T-cell (primary cell): ENCODE results near the gene IL1A. TPM values are rescaled to one million over a fixed set of nuclear protein-coding genes. Genes with fewer than 3 reads are reported as not detected.

Experiments used
- ATAC-seq, 4 experiments: fragments of 200-7000 bp in 3 of 4; fragments of 150-1000 bp in 1 of 4; cut with Tn5 transposase; replicated peaks in 1 of 4; 1 replicate in 3 of 4; 2 replicates in 1 of 4; pipeline ENCODE4 v1.10.0; 2021; ENCODE audit warnings: moderate library complexity in 3 of 4, mild to moderate bottlenecking in 2 of 4, moderate number of reproducible peaks in 1 of 4
- CTCF ChIA-PET, 2 donors: fragments of 300-600 bp; sonication (Branson Sonifier 250); formaldehyde crosslinking; loops; one replicate each; lab custom pipeline; 2022; ENCODE audit warnings: antibody characterized with exemption in 2 of 2; lab: Charles Lee
- POLR2A ChIA-PET, 2 donors: fragments of 300-600 bp; sonication (Branson Sonifier 250); formaldehyde crosslinking; loops; one replicate each; lab custom pipeline; 2022; ENCODE audit warnings: antibody characterized with exemption in 2 of 2; lab: Charles Lee
- DNase-seq, 35 experiments: peaks; one replicate each; pipeline versions ENCODE4 v3.0.0 to v3.0.0-alpha.2; 2013 to 2023
- H3K27ac ChIP-seq: one replicate; pipeline ENCODE4 v1.5.1; 2013; ENCODE audit warnings: low read length
- H3K27me3 ChIP-seq, 2 experiments: replicated peaks in 1 of 2; 1 replicate in 1 of 2; 2 replicates in 1 of 2; pipeline versions ENCODE4 v1.6.1 to v1.7.0; 2013; ENCODE audit warnings: low read length in 1 of 2, mixed read lengths in 1 of 2; ENCODE audit not compliant: control insufficient read depth in 2 of 2, insufficient read depth in 2 of 2; ENCODE audit errors: extremely low read depth in 1 of 2
- H3K36me3 ChIP-seq, 2 donors: 1 replicate in 1 of 2; 2 replicates in 1 of 2; pipeline versions ENCODE4 v1.6.1 to v1.7.0; 2013; ENCODE audit warnings: low read length in 1 of 2; ENCODE audit not compliant: control insufficient read depth in 2 of 2, insufficient read depth in 1 of 2; ENCODE audit errors: extremely low read depth in 1 of 2
- H3K4me1 ChIP-seq, 2 experiments: 1 replicate in 1 of 2; 2 replicates in 1 of 2; pipeline versions ENCODE4 v1.6.1 to v1.7.0; 2013; ENCODE audit warnings: low read length in 2 of 2, mixed read lengths in 1 of 2; ENCODE audit not compliant: insufficient read depth in 2 of 2, control insufficient read depth in 1 of 2; ENCODE audit errors: extremely low read depth in 1 of 2
- H3K4me3 ChIP-seq, 2 donors: 1 replicate in 1 of 2; 2 replicates in 1 of 2; pipeline versions ENCODE4 v1.5.1 to v1.7.0; 2013; ENCODE audit warnings: mild to moderate bottlenecking in 2 of 2, low read length in 1 of 2, moderate library complexity in 1 of 2; ENCODE audit not compliant: control insufficient read depth in 1 of 2; ENCODE audit errors: extremely low read depth in 1 of 2
- H3K9me3 ChIP-seq: 2 replicates; pipeline ENCODE4 v1.7.0; 2013
- H3K27ac Mint-ChIP-seq, 2 donors: one replicate each; pipeline ENCODE4 v1.8.0; 2020 to 2021; ENCODE audit warnings: mild to moderate bottlenecking in 2 of 2, mixed read lengths in 2 of 2
- H3K27me3 Mint-ChIP-seq, 2 donors: one replicate each; pipeline ENCODE4 v1.8.0; 2021 to 2022; ENCODE audit warnings: mixed read lengths in 2 of 2
- H3K36me3 Mint-ChIP-seq: one replicate; pipeline ENCODE4 v1.8.0; 2021; ENCODE audit warnings: mixed read lengths
- H3K4me1 Mint-ChIP-seq, 3 donors: one replicate each; pipeline ENCODE4 v1.8.0; 2020 to 2022; ENCODE audit warnings: mixed read lengths in 3 of 3, mild to moderate bottlenecking in 1 of 3
- H3K4me3 Mint-ChIP-seq, 3 donors: one replicate each; pipeline ENCODE4 v1.8.0; 2020 to 2022; ENCODE audit warnings: mild to moderate bottlenecking in 3 of 3, mixed read lengths in 3 of 3, moderate library complexity in 3 of 3
- H3K9me3 Mint-ChIP-seq, 3 donors: one replicate each; pipeline ENCODE4 v1.8.0; 2020 to 2022; ENCODE audit warnings: mixed read lengths in 3 of 3
- WGBS: methylation state at CpG from one replicate; pipeline ENCODE4 v1.1.5; 2013; ENCODE audit warnings: missing lambda C conversion rate; ENCODE audit not compliant: insufficient coverage; 5-methylcytosine and 5-hydroxymethylcytosine counted together
- total RNA-seq, 35 experiments: library from RNA in 6 of 35; stranded (reverse) in 6 of 35; fragments of 120-200 nt in 1 of 35; gene quantifications; one replicate each; pipeline versions ENCODE4 v1.2.1 to v1.2.4 and lab custom pipeline; 2013 to 2026

IL1A gene
- total RNA-seq, 5 donors from 2014 or later (not counting 1 experiment from before 2014, with no cell fraction given), result 0.12 TPM; not detected in 4

- no CpG with 5 or more reads among the region's 1 CpG for WGBS
- Histone ChIP-seq H3K4me1 (no peaks in the 10 kb centered on the region), H3K9me3 (no peaks in the 10 kb centered on the region), H3K4me3 (no peak overlapping the region), H3K27ac (no peak overlapping the region), H3K27me3 (no peaks in the 10 kb centered on the region), H3K36me3 (no peaks in the 10 kb centered on the region)
- H3K27ac Mint-ChIP-seq, result no peak overlapping the region
- ChIA-PET CTCF (no interaction called here), POLR2A (no interaction called here)
- no peaks in the 10 kb centered on the region for H3K9me3 Mint-ChIP-seq
- DNase-seq, result no peak
- peaks cover 3 to 8% (median 6%) of the 10 kb centered on the region in 3 donors for H3K4me1 Mint-ChIP-seq
- H3K27me3 Mint-ChIP-seq, result peaks cover 2 to 14% of the 10 kb centered on the region in 2 donors
- H3K4me3 Mint-ChIP-seq, result no peak overlapping the region
- no peak for ATAC-seq
- no peaks in the 10 kb centered on the region for H3K36me3 Mint-ChIP-seq
Measured at GRCh38 chr2:112789186-112789585, 4.9 kb upstream of the IL1A start.

GRCh38 chr2:112788653-112789052, 4.4 kb upstream of the IL1A start:
- ChIA-PET POLR2A (no interaction called here), CTCF (no interaction called here)
- no peaks in the 10 kb centered on the region for H3K36me3 ChIP-seq
- no peaks in the 10 kb centered on the region for H3K4me1 ChIP-seq
- no peaks in the 10 kb centered on the region for H3K9me3 ChIP-seq
- Mint-ChIP-seq H3K36me3 (no peaks in the 10 kb centered on the region), H3K27ac (no peak overlapping the region), H3K9me3 (no peaks in the 10 kb centered on the region), H3K4me3 (no peak overlapping the region), H3K27me3 (peaks cover 4 to 19% of the 10 kb centered on the region in 2 donors), H3K4me1 (peaks cover 0 to 8% (median 5%) of the 10 kb centered on the region in 3 donors)
- H3K4me3 ChIP-seq, result no peak overlapping the region
- no peaks in the 10 kb centered on the region for H3K27me3 ChIP-seq
- 94% methylated on average over 2 of the region's 3 CpGs for WGBS
- no peak for DNase-seq
- no peak for ATAC-seq
- no peak overlapping the region for H3K27ac ChIP-seq

GRCh38 chr2:112787729-112788393, 3.6 kb upstream of the IL1A start:
- Histone ChIP-seq H3K36me3 (no peaks in the 10 kb centered on the region), H3K4me3 (no peak overlapping the region), H3K4me1 (no peaks in the 10 kb centered on the region), H3K27me3 (no peaks in the 10 kb centered on the region), H3K27ac (no peak overlapping the region), H3K9me3 (no peaks in the 10 kb centered on the region)
- DNase-seq (no peak), ATAC-seq (no peak)
- ChIA-PET CTCF (interaction anchor here in 1 of 2 donors (0.6 kb wide), 1 partner anchor 39 kb away, joined by 4 read pairs; no protein-coding TSS in a partner anchor), POLR2A (no interaction called here)
- H3K4me1 Mint-ChIP-seq, result peaks cover 0 to 8% (median 0%) of the 10 kb centered on the region in 3 donors
- WGBS, result no CpG with 5 or more reads among the region's 4 CpGs
- no peaks in the 10 kb centered on the region for H3K9me3 Mint-ChIP-seq
- H3K36me3 Mint-ChIP-seq, result no peaks in the 10 kb centered on the region
- peaks cover 6 to 22% of the 10 kb centered on the region in 2 donors for H3K27me3 Mint-ChIP-seq
- no peak overlapping the region for H3K27ac Mint-ChIP-seq
- no peak overlapping the region for H3K4me3 Mint-ChIP-seq

- Mint-ChIP-seq H3K9me3 (no peaks in the 10 kb centered on the region), H3K36me3 (no peaks in the 10 kb centered on the region), H3K4me3 (no peak overlapping the region), H3K27ac (no peak overlapping the region), H3K27me3 (peaks cover 6 to 22% of the 10 kb centered on the region in 2 donors), H3K4me1 (peaks cover 0 to 8% (median 0%) of the 10 kb centered on the region in 3 donors)
- DNase-seq, result no peak
- H3K4me1 ChIP-seq, result no peaks in the 10 kb centered on the region
- ChIA-PET CTCF (interaction anchor here in 1 of 2 donors (0.6 kb wide), 1 partner anchor 39 kb away, joined by 4 read pairs; no protein-coding TSS in a partner anchor), POLR2A (no interaction called here)
- no peak overlapping the region for H3K27ac ChIP-seq
- H3K36me3 ChIP-seq, result no peaks in the 10 kb centered on the region
- no peaks in the 10 kb centered on the region for H3K9me3 ChIP-seq
- WGBS, result 67% methylated on average over 1 of the region's 3 CpGs
- H3K4me3 ChIP-seq, result no peak overlapping the region
- no peaks in the 10 kb centered on the region for H3K27me3 ChIP-seq
- no peak for ATAC-seq
Measured at GRCh38 chr2:112787294-112787693, 3.0 kb upstream of the IL1A start.

- H3K9me3 ChIP-seq, result no peaks in the 10 kb centered on the region
- H3K4me3 ChIP-seq, result no peak overlapping the region
- no peak for ATAC-seq
- POLR2A ChIA-PET, result no interaction called here
- H3K36me3 Mint-ChIP-seq, result no peaks in the 10 kb centered on the region
- no peak overlapping the region for H3K27ac ChIP-seq
- DNase-seq, result no peak
- H3K36me3 ChIP-seq, result no peaks in the 10 kb centered on the region
- peaks cover 15 to 30% of the 10 kb centered on the region in 2 donors for H3K27me3 Mint-ChIP-seq
- H3K9me3 Mint-ChIP-seq, result no peaks in the 10 kb centered on the region
- H3K4me1 Mint-ChIP-seq, result peaks cover 0 to 8% (median 0%) of the 10 kb centered on the region in 3 donors
- H3K27me3 ChIP-seq, result no peaks in the 10 kb centered on the region
- H3K4me1 ChIP-seq, result no peaks in the 10 kb centered on the region
- CTCF ChIA-PET, result no interaction called here
- 100% methylated on average over 2 of the region's 3 CpGs for WGBS
- no peak overlapping the region for H3K4me3 Mint-ChIP-seq
- no peak overlapping the region for H3K27ac Mint-ChIP-seq
Measured at GRCh38 chr2:112783187-112783714, 1.0 kb downstream of the IL1A start.

GRCh38 chr2:112782234-112782799, 2.0 kb downstream of the IL1A start:
- no CpG with 5 or more reads among the region's 3 CpGs for WGBS
- no peaks in the 10 kb centered on the region for H3K36me3 ChIP-seq
- Mint-ChIP-seq H3K36me3 (no peaks in the 10 kb centered on the region), H3K4me1 (peaks cover 5 to 14% (median 5%) of the 10 kb centered on the region in 3 donors), H3K27ac (no peak overlapping the region), H3K4me3 (no peak overlapping the region), H3K9me3 (no peaks in the 10 kb centered on the region), H3K27me3 (peaks cover 16 to 32% of the 10 kb centered on the region in 2 donors)
- H3K4me1 ChIP-seq, result peaks cover 0 to 4% of the 10 kb centered on the region in 2 experiments
- no peaks in the 10 kb centered on the region for H3K27me3 ChIP-seq
- ChIA-PET CTCF (no interaction called here), POLR2A (no interaction called here)
- DNase-seq (no peak), ATAC-seq (no peak)
- no peaks in the 10 kb centered on the region for H3K9me3 ChIP-seq
- H3K4me3 ChIP-seq, result no peak overlapping the region
- no peak overlapping the region for H3K27ac ChIP-seq
